Bronchial epithelial cell (primary cell): ENCODE data around the gene GNE. TPM values are rescaled to one million over a fixed set of nuclear protein-coding genes. Genes with fewer than 3 reads are reported as not detected.

Experiments
- DNase-seq: peaks from one replicate; pipeline ENCODE4 v3.0.0-alpha.2; 2010; ENCODE audit warnings: low read depth
- FAIRE-seq: peaks from 2 replicates; lab custom pipeline; 2011; peaks lifted over from hg19 to GRCh38; lab: Jason Lieb, UNC
- H3K27me3 ChIP-seq: 2 replicates; pipeline ENCODE4 v1.5.1; 2011; ENCODE audit warnings: low read length; ENCODE audit not compliant: control insufficient read depth, insufficient read depth
- H3K36me3 ChIP-seq: 2 replicates; pipeline ENCODE4 v1.5.1; 2011; ENCODE audit warnings: low read length; ENCODE audit not compliant: control insufficient read depth, insufficient read depth
- H3K4me3 ChIP-seq: 2 replicates; pipeline ENCODE4 v1.5.1; 2011; ENCODE audit warnings: mild to moderate bottlenecking, low read depth, low read length, control low read depth
- total RNA-seq: library from RNA; depleted of rRNA; stranded (reverse); fragments of >200 nt; gene quantifications from 2 replicates; pipeline ENCODE4 v1.2.1, GENCODE V29; 2014
- TF ChIP-seq, protein P1 (sequence below): IDR thresholded peaks from 2 replicates; pipeline ENCODE4 v1.5.1; 2011; ENCODE audit warnings: mild to moderate bottlenecking, moderate library complexity, low read length, control low read depth, inconsistent platforms; ENCODE audit not compliant: insufficient read depth, severe bottlenecking

GNE gene
- total RNA-seq, 1 donor from 2014 or later: 14.7 TPM

DNA sequence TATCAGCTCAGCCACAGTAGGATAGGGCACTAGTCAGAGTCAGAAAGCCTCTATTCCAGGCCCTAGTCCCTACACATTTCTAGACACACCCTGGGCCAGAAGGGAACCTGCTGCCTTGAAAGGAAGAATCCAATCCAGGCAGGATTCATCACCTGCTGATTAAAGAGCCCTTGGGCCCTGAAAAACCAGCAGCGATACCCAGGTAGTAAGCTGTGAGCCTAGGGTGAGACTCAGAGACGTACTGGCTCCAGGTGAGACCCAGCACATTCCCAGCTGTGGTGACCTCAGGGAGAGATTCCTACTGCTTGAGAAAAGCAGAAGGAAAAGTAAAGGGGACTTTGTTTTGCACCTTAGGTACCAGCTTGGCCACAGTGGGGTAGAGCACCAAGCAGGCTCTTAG lies 84.4 kb downstream of the GNE start:
- TF ChIP-seq, protein P1, sequence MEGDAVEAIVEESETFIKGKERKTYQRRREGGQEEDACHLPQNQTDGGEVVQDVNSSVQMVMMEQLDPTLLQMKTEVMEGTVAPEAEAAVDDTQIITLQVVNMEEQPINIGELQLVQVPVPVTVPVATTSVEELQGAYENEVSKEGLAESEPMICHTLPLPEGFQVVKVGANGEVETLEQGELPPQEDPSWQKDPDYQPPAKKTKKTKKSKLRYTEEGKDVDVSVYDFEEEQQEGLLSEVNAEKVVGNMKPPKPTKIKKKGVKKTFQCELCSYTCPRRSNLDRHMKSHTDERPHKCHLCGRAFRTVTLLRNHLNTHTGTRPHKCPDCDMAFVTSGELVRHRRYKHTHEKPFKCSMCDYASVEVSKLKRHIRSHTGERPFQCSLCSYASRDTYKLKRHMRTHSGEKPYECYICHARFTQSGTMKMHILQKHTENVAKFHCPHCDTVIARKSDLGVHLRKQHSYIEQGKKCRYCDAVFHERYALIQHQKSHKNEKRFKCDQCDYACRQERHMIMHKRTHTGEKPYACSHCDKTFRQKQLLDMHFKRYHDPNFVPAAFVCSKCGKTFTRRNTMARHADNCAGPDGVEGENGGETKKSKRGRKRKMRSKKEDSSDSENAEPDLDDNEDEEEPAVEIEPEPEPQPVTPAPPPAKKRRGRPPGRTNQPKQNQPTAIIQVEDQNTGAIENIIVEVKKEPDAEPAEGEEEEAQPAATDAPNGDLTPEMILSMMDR: no peak
- Histone ChIP-seq H3K36me3 (no peaks in the 10 kb centered on the region), H3K4me3 (no peak overlapping the region), H3K27me3 (no peaks in the 10 kb centered on the region)
- FAIRE-seq (peak; percentile 7), DNase-seq (no peak)

DNA sequence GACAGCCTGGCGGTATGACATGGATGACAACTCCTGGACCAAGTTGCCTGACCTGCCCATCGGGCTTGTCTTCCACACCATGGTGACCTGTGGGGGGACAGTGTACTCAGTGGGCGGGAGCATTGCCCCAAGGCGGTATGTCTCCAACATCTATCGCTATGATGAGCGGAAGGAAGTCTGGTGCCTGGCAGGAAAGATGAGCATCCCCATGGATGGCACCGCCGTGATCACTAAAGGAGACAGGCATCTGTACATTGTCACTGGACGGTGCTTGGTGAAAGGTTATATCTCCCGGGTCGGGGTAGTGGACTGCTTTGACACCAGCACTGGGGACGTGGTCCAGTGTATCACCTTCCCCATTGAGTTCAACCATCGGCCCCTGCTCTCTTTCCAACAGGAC lies 87.7 kb downstream of the GNE start:
- Histone ChIP-seq H3K4me3 (no peak overlapping the region), H3K27me3 (peaks cover 1% of the 10 kb centered on the region), H3K36me3 (no peaks in the 10 kb centered on the region)
- no peak for FAIRE-seq
- TF ChIP-seq, protein P1: no peak
- DNase-seq: no peak

DNA sequence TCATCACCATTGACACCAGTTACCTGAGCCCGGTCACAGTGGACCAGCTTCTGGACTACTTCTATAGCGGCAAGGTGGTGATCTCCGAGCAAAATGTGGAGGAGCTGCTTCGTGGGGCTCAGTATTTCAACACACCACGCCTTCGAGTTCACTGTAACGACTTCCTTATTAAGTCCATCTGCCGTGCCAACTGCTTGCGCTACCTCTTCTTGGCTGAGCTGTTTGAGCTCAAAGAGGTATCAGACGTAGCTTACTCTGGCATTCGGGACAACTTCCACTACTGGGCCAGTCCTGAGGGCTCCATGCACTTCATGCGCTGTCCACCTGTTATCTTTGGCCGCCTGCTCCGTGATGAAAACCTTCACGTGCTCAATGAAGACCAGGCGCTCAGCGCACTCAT lies 88.5 kb downstream of the GNE start:
- DNase-seq: no peak
- H3K27me3 ChIP-seq: peaks cover 1% of the 10 kb centered on the region
- no peak for FAIRE-seq
- H3K4me3 ChIP-seq: no peak overlapping the region
- no peaks in the 10 kb centered on the region for H3K36me3 ChIP-seq
- TF ChIP-seq, protein P1: no peak

DNA sequence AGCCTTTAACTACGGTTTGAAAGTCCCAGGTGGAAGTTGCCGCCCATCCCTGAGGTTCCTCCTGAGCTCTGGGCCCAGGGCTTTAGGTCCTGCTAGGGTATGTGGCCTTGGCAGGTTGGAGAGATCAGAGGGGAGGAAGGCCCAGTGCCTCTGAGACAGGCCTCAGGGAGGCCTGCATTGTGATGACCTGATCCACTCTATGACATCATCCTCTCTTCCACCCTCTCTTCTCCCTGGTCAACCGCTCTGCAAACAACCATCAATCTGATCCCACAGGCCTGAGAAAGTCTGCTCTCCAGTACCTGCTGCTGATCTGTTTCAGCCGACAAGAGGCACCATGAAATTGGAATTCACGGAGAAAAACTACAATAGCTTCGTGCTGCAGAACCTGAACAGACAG lies 89.1 kb downstream of the GNE start, which contains the start of gene CCIN:
CCIN (plus strand) TSS at position 223 of the 400 bp plus-strand sequence; CDS start at position 338, 115 bp downstream.
- TF ChIP-seq, protein P1: no peak
- no peak within 1 kb of the TSS for H3K4me3 ChIP-seq
- peaks cover 1% of the 10 kb centered on the region for H3K27me3 ChIP-seq
- DNase-seq (no peak), FAIRE-seq (peak; percentile 43)
- H3K36me3 ChIP-seq: no peaks in the 10 kb centered on the region

DNA sequence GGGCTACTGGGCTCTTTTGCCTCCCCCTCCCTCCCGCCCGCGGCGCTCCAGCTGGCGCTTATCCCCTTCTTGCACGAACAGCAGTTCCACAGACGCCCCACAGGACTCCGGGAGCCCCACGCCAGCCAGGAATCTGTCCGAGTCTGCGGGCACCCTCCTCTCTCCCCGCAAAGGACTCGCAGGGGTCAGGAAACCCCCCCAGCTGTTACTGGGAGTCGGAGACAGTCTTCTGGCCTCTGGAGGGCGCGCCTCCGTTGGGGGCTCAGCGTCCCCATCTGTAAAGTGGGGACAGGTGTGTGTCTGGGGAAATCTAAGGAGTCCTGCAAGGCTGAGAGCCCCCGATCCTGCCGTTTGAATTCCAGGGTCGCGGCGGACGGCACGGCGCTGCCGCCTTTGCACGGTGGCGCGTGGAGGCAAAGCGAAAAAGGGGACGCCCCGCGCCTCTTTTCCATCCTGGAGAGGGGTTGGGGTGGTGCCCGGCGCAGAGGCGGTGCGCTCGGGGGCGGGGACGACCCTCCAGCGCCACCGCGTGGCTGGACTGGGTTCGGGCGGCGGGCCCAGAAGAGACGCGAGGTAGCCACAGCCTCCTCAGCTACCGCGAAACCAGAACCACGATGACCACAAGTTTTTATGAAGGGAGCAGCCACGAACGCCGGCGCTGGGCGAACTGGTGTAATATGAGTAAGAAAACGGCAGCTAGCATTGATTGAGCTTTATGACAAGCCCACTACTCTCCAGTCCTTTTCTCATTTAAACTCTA lies 91.9 kb downstream of the GNE start:
- TF ChIP-seq, protein P1: peak; percentile 90
- DNase-seq: peak; percentile 38
- Histone ChIP-seq H3K36me3 (no peaks in the 10 kb centered on the region), H3K27me3 (peaks cover 1% of the 10 kb centered on the region), H3K4me3 (peak overlapping the region; percentile 22)
- no peak for FAIRE-seq
